ENCODE measurements around the gene SHISA9. TPM values are rescaled to one million over a fixed set of nuclear protein-coding genes. Genes with fewer than 3 reads are reported as not detected.
"Not testable (repeated sequence)": the region's sequence is repeated elsewhere in the genome, so short reads cannot be mapped to it uniquely, and the experiment has no call there.

SHISA9 gene
- total RNA-seq, 1 donor from 2014 or later: 5.3 TPM

DNA sequence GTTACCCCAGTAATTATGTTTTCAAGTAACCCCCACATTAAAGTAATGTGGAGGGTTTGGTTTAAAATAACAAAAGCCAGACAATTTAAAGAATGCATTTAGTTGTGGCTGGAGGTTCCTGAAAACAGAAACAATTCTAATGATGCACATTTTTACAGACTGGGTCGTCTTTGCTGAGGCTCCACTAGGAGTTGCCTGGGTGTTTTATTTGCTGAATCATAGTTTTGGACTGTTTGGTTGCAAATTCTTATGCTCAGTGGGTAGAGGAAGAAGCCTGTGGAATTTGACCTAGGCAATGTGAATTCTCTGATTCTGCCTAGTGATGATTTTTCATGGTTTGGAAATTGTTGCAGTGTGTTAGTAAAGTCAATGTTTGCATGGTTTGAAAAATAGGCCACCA lies 16.3 kb downstream of the SHISA9 start:
- Mint-ChIP-seq H3K9me3 (no peaks in the 10 kb centered on the region), H3K4me3 (no peak overlapping the region), H3K27ac (no peak overlapping the region), H3K27me3 (peaks cover 2% of the 10 kb centered on the region), H3K36me3 (no peaks in the 10 kb centered on the region), H3K4me1 (ENCODE audit: unreplicated experiment) (no peaks in the 10 kb centered on the region)
- TF ChIP-seq, protein P1, sequence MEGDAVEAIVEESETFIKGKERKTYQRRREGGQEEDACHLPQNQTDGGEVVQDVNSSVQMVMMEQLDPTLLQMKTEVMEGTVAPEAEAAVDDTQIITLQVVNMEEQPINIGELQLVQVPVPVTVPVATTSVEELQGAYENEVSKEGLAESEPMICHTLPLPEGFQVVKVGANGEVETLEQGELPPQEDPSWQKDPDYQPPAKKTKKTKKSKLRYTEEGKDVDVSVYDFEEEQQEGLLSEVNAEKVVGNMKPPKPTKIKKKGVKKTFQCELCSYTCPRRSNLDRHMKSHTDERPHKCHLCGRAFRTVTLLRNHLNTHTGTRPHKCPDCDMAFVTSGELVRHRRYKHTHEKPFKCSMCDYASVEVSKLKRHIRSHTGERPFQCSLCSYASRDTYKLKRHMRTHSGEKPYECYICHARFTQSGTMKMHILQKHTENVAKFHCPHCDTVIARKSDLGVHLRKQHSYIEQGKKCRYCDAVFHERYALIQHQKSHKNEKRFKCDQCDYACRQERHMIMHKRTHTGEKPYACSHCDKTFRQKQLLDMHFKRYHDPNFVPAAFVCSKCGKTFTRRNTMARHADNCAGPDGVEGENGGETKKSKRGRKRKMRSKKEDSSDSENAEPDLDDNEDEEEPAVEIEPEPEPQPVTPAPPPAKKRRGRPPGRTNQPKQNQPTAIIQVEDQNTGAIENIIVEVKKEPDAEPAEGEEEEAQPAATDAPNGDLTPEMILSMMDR (conservative IDR thresholded peaks at IDR 0.05): no peak
- DNase-seq (ENCODE audit: extremely low spot score, unreplicated experiment): no peak

DNA sequence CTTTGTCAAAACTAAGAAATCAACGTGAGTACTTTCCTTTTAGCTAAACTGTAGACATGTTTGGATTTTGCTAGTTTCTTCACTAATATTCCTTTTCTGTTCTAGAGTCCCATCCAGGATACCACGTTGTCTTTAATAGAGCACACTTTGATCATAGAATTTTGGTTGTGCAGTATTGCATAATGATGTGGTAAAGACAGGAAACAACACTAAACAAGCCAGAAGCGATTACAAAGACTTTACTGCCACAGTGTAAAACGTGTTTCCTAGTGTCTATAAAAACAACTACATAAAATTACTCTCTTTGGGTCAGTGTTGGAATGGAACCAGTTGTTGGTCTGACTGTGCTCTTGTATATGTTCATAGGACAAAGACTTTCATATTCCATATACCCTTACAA lies 19.3 kb downstream of the SHISA9 start:
- DNase-seq (ENCODE audit: extremely low spot score, unreplicated experiment): no peak
- Mint-ChIP-seq H3K9me3 (no peaks in the 10 kb centered on the region), H3K4me3 (no peak overlapping the region), H3K27me3 (no peaks in the 10 kb centered on the region), H3K27ac (no peak overlapping the region), H3K4me1 (ENCODE audit: unreplicated experiment) (no peaks in the 10 kb centered on the region), H3K36me3 (no peaks in the 10 kb centered on the region)
- TF ChIP-seq, protein P1 (conservative IDR thresholded peaks at IDR 0.05): no peak

DNA sequence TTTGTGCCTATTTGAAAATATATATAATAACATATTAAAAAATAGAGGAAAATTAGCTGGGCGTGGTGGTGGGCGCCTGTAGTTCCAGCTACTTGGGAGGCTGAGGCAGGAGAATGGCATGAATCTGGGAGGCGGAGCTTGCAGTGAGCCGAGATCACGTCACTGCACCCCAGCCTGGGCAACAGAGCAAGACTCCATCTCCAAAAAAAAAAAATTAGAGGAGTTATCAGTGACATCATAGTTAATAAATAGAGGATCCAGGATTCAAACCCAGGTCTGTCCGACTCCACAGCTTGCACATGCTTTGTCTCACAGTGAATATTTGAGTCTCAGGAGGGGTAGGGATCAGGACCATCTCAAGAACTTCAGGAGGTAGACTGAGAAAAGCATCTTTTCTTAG lies 22.2 kb downstream of the SHISA9 start:
- not testable (repeated sequence) for H3K9me3 Mint-ChIP-seq; H3K4me1 Mint-ChIP-seq (ENCODE audit: unreplicated experiment); H3K4me3 Mint-ChIP-seq; H3K27ac Mint-ChIP-seq; H3K27me3 Mint-ChIP-seq; H3K36me3 Mint-ChIP-seq; DNase-seq (ENCODE audit: extremely low spot score, unreplicated experiment)

DNA sequence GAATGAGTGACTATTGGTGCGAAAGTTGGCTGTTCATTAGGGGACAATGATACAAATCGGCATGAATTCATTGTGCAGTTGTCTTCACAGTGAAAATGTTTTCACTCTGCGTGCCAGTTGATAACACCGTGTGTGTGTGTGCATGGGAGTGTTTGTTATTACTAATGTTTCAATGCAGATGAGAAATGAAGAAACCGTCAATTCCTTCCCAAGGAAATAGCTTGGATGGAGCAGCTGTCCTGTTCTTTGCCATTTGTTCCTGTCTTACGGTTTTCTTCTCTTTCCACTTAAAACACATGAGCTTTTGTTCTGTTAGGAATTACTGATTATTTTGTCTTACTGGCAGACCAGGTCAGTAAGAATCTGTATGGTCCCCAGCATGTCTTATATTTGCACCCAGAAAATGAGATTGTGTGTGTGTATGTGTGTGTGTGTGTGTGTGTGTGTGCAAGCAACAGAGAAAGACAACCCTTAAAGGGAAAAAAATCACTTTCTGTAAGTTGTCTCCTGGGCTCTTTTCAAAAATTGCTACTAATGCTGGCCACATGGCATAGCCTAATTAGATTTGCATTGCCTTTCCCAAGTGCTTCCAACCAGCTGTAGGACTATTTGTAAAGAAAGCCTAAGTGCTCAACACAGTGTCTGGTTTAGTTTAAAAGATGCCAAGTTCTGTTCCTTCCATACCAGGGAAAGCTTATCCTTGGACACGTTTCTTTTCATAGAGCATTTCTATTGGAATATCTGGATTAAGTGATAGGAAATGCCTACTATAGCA lies 23.8 kb downstream of the SHISA9 start:
- Mint-ChIP-seq H3K9me3 (no peaks in the 10 kb centered on the region), H3K27ac (no peak overlapping the region), H3K27me3 (no peaks in the 10 kb centered on the region), H3K36me3 (no peaks in the 10 kb centered on the region), H3K4me3 (no peak overlapping the region), H3K4me1 (ENCODE audit: unreplicated experiment) (no peaks in the 10 kb centered on the region)
- DNase-seq (ENCODE audit: extremely low spot score, unreplicated experiment): no peak
- TF ChIP-seq, protein P1 (conservative IDR thresholded peaks at IDR 0.05): no peak

DNA sequence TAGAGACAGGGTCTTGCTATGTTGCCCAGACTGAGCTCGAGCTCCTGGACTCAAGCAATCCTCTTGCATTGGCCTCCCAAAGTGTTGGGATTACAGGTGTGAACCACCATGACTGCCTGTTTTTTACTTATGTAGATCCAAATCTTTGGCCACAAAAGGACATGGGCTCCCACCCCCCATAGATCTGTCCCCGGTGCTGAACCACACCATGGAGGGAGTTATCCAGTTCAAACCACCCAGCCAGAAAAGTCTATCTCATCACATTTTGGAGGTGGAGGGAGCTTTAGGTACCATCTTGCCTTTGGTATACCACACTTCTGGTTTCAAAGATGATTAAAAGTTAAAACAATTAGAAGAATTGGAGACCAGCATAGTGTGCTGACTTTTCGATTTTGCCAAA lies 26.2 kb downstream of the SHISA9 start:
- no peak overlapping the region for H3K4me3 Mint-ChIP-seq
- no peaks in the 10 kb centered on the region for H3K4me1 Mint-ChIP-seq (ENCODE audit: unreplicated experiment)
- TF ChIP-seq, protein P1 (conservative IDR thresholded peaks at IDR 0.05): no peak
- no peak overlapping the region for H3K27ac Mint-ChIP-seq
- no peaks in the 10 kb centered on the region for H3K9me3 Mint-ChIP-seq
- H3K36me3 Mint-ChIP-seq: no peaks in the 10 kb centered on the region
- no peak for DNase-seq (ENCODE audit: extremely low spot score, unreplicated experiment)
- no peaks in the 10 kb centered on the region for H3K27me3 Mint-ChIP-seq

DNA sequence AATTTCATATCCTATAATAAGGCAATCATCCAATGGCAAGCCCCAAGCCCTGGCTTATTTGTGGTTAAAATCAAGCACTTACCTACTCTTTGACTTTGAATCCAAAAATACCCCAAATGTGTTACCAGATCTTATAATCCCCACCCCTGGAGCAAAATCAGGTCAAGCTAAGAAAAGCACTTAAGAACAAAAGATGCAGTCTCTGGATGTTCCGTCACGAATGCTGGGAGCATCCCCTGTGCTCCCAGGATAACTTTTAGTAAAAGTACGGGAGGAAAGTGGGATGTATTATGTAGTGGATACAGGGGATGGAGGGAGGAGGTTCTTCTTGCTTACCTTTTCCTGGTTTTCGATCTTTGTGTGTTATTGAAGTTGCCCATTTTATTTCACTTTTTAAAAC lies 29.5 kb downstream of the SHISA9 start:
- Mint-ChIP-seq H3K27me3 (peaks cover 3% of the 10 kb centered on the region), H3K4me1 (ENCODE audit: unreplicated experiment) (no peaks in the 10 kb centered on the region), H3K27ac (no peak overlapping the region), H3K4me3 (no peak overlapping the region), H3K36me3 (no peaks in the 10 kb centered on the region), H3K9me3 (no peaks in the 10 kb centered on the region)
- TF ChIP-seq, protein P1 (conservative IDR thresholded peaks at IDR 0.05): no peak
- DNase-seq (ENCODE audit: extremely low spot score, unreplicated experiment): no peak

Data from type B pancreatic cell (in vitro differentiated cells).